NB4 (cell line): Measurements from ENCODE around the gene PTPRG.

ENCODE experiments used
- MYC ChIP-seq: IDR thresholded peaks from 2 replicates; pipeline ENCODE4 v1.6.1; 2011; ENCODE audit warnings: low read depth, low read length
- POLR2A ChIP-seq: IDR thresholded peaks from 2 replicates; pipeline ENCODE4 v1.6.1; 2011; ENCODE audit warnings: mild to moderate bottlenecking; ENCODE audit not compliant: insufficient read length; ENCODE audit errors: extremely low read depth
- TF ChIP-seq, protein P1 (sequence below): IDR thresholded peaks from one replicate; pipeline ENCODE4 v1.5.1; 2012; ENCODE audit warnings: low read depth, low read length
- TF ChIP-seq, protein P2 (sequence below): IDR thresholded peaks from 2 replicates; pipeline ENCODE4 v1.6.1; 2011; ENCODE audit warnings: low read depth, low read length

DNA sequence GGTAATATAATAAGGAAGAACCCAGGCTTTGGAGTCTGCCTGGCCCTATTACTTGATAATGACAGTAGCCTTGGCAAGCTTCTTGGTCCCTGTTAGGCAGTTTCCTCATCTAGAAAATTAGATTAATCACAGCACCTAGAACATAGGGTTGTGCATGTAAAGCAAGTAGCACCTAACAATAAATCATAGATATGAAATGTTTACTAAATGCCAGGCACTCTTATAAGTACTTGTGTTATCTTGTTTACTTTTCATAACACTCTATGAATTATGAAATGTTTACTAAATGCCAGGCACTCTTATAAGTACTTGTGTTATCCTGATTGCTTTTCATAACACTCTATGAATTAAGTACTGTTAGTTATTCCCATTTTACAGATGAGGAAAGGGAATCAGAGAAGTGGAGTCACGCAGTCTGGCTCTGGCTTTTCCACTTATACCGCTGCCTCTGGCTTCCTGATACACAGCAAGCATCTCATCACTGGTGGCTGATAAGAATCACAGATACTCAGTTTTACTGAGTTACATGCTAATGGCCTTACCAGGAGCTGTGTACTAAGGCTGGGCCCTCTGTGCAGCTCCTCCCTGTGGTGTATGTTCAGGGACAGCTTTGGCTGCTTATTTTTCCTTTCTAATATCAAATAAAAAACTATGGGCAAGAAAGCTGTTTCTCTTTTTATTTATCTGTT, 688.6 kb downstream of the PTPRG start:
- TF ChIP-seq, protein P1, sequence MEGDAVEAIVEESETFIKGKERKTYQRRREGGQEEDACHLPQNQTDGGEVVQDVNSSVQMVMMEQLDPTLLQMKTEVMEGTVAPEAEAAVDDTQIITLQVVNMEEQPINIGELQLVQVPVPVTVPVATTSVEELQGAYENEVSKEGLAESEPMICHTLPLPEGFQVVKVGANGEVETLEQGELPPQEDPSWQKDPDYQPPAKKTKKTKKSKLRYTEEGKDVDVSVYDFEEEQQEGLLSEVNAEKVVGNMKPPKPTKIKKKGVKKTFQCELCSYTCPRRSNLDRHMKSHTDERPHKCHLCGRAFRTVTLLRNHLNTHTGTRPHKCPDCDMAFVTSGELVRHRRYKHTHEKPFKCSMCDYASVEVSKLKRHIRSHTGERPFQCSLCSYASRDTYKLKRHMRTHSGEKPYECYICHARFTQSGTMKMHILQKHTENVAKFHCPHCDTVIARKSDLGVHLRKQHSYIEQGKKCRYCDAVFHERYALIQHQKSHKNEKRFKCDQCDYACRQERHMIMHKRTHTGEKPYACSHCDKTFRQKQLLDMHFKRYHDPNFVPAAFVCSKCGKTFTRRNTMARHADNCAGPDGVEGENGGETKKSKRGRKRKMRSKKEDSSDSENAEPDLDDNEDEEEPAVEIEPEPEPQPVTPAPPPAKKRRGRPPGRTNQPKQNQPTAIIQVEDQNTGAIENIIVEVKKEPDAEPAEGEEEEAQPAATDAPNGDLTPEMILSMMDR: no peak
- TF ChIP-seq POLR2A (no peak), MYC (no peak)
- TF ChIP-seq, protein P2, sequence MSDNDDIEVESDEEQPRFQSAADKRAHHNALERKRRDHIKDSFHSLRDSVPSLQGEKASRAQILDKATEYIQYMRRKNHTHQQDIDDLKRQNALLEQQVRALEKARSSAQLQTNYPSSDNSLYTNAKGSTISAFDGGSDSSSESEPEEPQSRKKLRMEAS: no peak
